NCI-H774 (cell line): ENCODE data around the gene SLC1A4.
"Not testable (repeated sequence)": the region's sequence is repeated elsewhere in the genome, so short reads cannot be mapped to it uniquely, and the experiment has no call there.

Source experiments
- DNase-seq: peaks from one replicate; lab custom pipeline; 2025; lab: John Stamatoyannopoulos, UW

Gene SLC1A4

DNA sequence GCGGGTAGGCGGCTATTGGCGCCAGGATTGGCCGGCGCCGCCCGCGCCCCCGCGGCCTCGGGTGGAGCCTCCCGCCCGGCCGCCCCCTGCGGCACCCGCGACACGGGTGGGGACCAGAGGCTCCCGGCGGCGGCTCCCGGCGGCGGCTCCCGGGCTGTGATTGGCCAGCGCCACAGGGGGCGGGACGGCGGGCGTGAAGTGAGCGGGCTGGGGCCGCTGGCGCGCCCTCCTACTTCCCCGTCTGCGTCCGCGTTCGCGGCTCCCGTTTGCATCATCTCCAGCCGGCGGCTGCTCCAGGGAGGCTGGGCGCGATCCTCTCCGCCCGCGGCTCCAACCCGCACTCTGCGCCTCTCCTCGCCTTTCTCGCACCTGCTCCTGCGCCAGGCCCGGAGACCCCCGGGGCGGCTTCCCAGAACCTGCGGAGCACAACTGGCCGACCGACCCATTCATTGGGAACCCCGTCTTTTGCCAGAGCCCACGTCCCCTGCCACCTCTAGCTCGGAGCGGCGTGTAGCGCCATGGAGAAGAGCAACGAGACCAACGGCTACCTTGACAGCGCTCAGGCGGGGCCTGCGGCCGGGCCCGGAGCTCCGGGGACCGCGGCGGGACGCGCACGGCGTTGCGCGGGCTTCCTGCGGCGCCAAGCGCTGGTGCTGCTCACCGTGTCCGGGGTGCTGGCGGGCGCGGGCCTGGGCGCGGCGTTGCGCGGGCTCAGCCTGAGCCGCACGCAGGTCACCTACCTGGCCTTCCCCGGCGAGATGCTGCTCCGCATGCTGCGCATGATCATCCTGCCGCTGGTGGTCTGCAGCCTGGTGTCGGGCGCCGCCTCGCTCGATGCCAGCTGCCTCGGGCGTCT is at the start of gene SLC1A4:
TSS of gene SLC1A4 (plus strand) at position 274 of the 856 bp plus-strand sequence. CDS start at position 519, 245 bp downstream.
- peak; percentile 79 for DNase-seq

DNA sequence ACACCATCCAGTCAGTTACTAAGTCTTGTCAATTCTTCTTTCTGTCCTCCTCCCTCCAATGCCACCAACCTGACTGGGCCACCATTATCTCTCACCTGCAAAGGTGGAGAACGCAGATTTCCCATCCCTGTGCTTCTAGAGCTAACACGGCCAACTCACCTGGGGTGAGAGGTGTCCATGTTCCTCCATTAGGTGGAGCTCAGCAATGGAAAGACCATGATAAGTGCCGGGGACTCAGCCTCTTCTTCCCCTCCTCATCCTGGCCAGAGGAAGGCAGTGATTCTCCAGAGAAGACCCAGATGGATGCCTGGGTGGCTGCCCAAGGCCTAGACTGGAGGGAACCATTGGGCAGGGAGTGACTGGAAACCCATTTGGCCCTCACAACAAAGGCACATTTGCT is 48.1 kb upstream of the SLC1A4 start:
- no peak for DNase-seq

DNA sequence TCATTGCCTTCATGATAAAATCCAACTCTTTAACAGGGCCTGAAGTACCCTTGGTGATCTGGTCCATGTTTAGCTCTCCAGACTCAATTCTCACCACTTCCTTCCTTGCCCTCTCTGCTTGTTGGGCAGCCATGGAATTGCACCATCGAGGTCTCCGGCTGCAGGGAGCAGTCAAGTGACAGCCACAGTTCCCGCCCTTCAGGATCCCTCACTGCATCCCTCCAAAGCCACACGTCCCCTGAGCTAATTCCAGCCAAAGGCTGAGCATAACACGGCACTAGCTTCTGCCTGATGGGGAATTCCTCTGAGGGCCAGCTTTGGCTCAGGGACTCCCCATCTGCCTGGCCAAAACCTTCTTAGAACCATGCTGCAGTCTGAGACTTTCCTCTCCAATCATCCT is 47.4 kb upstream of the SLC1A4 start:
- no peak for DNase-seq

DNA sequence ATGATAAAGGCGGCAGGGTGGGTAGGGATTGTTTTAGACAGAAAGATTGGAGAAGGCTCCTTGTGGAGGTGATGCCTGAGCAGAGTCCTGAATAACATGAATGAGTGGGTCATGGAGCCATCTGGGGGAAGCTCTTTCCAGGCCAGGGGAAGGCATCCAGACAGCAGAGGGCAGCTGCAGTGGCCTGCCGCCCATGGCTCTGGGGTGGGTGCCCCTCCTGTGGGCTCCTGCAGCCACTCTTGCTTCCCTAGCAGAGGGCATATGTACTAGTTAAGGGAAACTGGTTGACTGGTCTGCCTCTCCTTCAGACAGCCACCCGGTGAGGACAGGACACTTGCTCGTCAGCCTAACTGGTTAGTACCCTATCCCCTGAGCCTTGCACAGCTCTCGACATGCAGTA is 46.5 kb upstream of the SLC1A4 start:
- no peak for DNase-seq

- no peak for DNase-seq
Measured at GRCh38 chr2:64943387-64944150, 45.6 kb upstream of the SLC1A4 start.

- DNase-seq = no peak
Measured at GRCh38 chr2:64944484-64944883, 44.7 kb upstream of the SLC1A4 start.

DNA sequence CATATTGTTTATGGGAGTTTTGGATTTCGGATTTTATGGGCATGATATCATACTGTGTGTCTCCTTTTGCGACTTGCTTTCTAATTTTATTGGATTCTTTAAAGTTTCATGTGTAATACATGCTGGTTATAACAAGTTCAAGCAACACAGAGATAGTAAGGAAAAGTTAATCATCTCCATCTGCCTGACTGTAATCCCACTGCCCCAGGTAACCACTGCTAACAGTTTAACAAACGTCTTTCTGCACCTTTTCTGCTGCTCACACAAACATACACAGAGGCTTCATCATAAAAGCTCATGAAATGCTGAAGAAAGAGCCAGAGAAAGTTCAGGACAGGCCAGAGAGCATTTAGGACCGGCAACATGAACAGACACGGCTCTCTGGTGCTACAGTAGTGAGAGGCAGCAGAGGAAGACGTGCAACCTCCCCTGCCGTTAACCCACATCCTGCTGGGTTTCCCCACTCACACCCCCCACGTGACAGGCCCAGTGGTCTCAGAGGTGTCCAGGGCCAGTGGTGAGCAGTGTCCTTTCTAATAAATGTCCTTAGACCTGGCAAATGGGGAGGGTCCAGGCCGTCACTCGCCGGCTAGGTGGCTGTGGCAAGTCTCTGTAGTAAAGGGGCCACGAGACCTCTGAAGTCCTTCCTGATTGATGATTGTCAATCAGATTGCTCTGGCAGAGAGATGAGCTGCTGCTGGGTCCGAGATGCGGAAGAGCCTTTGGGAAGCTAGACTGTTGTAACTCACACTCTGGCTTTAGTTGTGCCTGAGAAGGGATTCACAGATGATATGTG is 43.0 kb upstream of the SLC1A4 start:
- no peak for DNase-seq

DNA sequence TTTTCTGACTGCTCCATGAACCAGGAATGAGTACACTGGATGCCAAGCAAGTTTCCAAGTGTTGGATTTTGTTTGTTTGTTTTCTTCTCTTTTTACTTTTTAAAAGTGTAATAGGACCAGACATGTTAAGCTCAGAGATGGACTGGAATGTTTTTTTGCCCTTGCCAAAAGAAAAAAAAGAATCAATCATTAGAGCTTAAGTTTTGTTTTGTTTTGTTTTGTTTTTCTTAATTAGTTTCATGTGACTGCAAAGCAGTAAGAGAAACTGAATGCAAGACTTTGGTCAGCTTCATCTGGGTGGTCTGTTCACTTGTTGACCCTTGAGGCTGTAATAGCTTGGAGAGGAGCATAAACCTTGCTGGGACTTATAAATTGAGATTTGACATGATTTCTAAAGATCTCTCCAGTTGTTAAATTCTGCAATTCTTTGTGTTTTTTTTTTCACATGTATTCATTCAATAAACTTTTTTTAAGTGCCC is 42.4 kb upstream of the SLC1A4 start:
- DNase-seq = no peak

DNA sequence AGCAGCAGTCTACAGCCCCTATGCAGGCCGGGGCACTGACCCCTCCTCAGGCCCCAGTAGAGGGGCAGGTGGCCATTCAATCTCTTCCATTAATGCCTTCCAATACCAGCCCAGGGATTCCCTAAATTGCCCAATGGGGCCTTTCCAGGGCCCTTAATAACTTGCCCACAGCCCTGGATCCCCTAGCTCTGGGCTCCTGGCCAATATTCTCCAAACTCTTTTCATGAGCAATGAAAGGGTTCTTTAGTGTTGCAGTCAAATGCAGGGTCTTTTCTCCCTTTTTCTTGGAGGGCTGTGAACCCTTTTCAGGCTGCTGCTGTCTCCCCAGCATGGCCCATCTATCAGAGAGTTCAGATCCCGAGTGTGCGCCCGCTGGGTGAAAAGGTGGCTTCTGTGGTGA is 41.3 kb upstream of the SLC1A4 start:
- no peak for DNase-seq

GRCh38 chr2:64950226-64951160 is 38.7 kb upstream of the SLC1A4 start:
- DNase-seq = no peak

DNA sequence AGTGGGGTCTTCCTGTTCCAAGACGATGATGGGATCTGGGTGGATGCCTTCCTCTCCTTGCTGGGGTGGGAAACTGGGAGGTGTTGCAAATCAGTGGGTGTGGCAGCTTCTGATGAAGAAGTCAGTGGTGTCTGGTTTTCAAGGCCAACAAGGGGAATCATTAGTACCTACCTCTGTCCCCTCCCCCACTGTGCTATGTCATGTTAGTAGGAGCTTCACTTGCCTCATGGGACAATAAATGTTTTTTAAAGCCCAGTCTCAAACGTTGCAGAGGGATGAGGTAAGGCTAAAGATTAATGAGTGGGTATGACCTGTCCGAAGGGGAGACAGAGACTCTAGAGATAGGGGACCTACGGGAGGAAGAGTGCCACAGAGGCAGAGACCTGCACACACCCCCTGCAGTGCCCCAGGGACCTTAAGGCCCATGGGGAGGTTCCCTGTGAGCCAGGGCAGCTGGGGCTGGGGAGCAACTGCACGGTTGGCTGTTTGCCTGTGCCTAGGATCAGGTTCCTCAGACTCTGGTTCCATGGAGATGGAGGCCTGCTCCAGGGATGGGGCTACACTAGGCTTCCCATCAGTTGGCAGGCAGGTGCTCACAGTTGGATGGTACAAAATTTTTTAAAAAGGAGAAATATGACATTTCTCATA is 37.8 kb upstream of the SLC1A4 start:
- no peak for DNase-seq

GRCh38 chr2:64952096-64952495 is 37.1 kb upstream of the SLC1A4 start:
- no peak for DNase-seq

DNA sequence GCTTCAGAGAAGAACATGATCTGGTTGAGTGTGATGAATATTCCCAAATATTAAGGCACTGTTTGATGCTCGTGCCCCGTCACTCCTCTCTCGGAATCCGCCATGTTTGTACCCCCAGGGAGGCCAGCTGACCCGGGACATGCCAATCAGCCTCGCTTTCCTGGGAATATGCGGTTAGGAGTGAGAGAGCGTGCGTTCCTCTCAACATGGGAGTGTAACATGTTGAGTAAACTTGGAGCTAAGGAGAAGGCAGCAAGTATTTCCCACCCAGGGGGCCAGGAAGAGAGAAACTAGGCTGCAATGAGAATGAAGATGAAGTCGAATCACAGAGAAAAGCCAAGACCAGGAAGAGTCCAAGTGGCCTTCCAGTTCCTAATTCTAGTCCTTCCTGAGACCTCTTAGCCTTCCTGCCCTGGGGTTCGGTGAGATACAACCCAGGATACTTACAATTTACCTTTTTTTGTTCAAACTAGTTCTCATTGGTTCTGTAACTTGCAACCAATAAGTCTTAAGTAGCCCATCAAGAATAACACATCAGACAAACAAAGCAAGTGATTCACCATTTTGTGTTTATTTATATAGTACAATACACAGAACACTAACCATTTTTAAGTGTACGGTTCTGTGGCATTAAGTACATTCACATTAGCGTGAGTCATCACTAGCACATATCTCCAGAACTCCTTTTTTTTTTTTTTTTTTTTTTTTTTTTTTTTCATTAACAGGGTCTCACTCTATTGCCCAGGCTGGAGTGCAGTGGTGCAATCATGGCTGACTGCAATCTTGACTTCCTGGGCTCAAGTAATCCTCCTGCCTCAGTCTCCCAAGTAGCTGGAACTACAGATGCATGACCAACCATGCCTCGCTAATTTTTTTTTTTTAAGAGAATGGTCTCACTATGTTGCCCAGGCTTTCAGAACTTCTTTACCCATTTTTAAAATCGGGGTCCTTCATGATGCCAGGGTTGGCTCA is 36.4 kb upstream of the SLC1A4 start:
- no peak for DNase-seq

DNA sequence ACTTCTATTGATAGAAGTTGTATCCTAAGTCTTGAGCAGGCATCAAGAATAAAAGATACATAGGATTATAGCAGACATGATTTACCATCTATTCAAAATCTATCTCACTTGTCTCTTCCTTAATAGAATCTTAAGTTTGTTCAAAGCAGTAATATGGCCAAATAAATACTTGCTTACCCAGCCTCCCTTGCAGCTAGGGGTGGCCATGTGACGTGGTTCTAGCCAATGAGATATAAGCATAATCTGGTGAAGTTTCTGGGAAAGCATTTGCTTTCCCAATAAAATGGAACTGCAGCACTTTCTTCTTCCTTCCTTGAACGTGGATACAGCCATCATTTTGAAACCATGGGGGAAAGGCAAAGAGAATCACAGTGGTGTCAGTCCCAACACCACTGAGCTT is 33.7 kb upstream of the SLC1A4 start:
- DNase-seq = no peak

DNA sequence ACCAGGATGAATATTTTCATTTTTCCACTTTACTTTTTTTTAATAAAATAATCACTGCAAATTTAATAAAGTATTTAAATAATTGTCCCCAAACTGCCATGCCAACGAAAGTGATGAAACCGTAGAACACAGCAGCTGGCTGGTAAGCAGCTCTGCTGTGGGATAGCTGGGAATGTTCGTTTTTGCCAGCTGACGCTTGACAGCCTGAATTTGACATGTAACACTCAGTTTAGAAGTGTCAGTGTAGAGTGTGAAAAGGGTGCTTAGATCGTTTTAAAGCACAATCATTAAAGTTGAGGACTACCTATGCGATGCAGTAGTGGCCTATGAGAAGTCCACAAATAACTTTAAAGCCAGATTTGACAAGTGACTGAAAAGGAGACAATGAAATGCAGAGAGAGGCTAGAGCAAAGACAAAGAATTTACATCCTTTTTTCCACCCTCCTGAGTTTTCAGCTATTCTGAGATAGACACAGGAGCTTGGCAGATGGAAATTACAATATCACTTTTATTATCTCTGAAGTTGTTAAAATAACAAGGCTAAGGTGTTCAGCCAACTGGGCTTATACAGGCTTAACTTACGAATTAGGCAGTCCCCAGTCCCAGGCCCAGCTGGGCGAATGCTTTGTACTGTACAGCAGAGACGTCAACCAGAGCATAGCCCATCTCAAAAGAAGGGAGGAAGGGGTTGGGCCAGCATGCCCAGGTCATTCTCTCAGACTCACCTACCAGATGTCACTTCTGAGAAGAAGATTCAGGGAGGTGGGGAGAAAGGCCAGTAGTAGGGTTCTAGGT is 31.9 kb upstream of the SLC1A4 start:
- DNase-seq = no peak

DNA sequence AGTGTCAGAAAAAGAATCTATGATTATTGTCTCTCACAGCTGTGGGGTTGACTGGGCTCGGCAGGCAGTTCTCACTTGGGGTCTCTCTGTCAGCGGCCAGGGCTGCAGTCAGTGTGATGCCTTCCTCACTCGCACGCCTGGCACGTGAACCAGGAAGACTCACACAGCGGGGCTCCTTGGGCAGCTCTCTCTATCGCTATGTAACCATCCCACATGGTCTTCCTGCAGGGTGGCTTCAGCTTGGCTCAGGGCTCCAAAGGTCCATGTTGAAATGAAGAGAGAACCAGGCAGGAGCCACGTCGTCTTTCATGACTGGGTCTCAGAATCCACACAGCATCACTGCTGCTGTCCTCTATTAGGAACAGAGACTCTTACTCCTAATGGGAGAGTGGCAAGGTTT is 30.6 kb upstream of the SLC1A4 start:
- no peak for DNase-seq

DNA sequence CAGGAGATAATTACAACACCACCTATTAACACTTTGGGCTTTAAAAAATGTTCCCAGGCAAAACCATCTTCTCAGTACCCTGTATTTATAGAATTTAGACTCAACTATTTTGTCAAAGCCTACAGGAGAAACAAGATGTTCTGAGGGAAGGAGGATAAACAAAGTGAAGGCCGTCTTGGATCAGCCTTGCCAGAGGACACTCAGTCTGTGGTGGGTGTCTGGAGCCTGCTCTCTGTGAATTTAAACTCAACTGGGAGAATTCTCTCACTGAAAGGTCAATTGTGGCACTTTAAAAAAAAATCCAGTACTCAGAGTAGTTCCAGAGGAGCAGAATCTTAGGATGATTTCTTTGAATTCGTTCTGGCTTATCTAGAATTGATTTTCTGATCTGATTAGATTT is 28.4 kb upstream of the SLC1A4 start:
- DNase-seq = no peak

- not testable (repeated sequence) for DNase-seq
Measured at GRCh38 chr2:64963138-64963537, 26.1 kb upstream of the SLC1A4 start.

DNA sequence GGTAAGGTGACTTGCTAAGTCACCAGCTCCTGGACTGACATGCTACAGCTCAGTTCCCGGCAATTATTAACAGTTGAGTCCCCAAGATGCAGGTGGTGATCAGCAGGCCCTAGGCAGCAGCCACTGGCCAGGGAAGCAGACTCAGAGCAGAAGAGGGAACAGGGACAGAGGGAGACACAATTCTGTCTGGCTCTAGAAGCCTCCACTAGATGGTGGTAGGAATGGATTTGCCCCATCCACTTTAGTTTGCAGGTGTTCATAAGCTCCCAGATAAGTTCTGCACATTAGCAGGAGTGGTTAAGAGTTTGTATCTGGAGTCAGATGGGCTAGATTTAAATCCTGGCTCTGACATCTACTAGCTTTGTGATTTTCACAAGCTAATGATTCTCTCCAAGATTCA is 25.5 kb upstream of the SLC1A4 start:
- DNase-seq = no peak
